EL (cell line): Measurements from ENCODE around the gene INCA1.
A peak's percentile ranks its signal among the peaks of the same experiment; 100 is the strongest.

ENCODE experiments used
- DNase-seq: peaks from one replicate; pipeline ENCODE4 v3.0.0-alpha.2; 2016

Gene INCA1

GRCh38 chr17:4969551-4970173 lies 27.7 kb downstream of the INCA1 start:
- DNase-seq: peak; percentile 41

GRCh38 chr17:4969047-4969550 lies 28.2 kb downstream of the INCA1 start:
- DNase-seq: peak; percentile 93

GRCh38 chr17:4968486-4969046 lies 28.8 kb downstream of the INCA1 start:
- no peak for DNase-seq

GRCh38 chr17:4967539-4968485 lies 29.5 kb downstream of the INCA1 start, which contains the start of gene SPAG7:
TSS of gene SPAG7 (minus strand) at chr17:4967817. CDS start at chr17:4967804, 13 bp downstream.
- DNase-seq: peak; percentile 96

- DNase-seq: peak; percentile 100
These were observed 30.3 kb downstream of the INCA1 start for GRCh38 chr17:4966844-4967538.

- DNase-seq: no peak
These were observed 31.9 kb downstream of the INCA1 start for GRCh38 chr17:4965311-4965986.

GRCh38 chr17:4960279-4960922 lies 36.9 kb downstream of the INCA1 start:
- no peak for DNase-seq

GRCh38 chr17:4959261-4959965 lies 37.9 kb downstream of the INCA1 start:
- DNase-seq: no peak

GRCh38 chr17:4958102-4958501 lies 39.2 kb downstream of the INCA1 start:
- no peak for DNase-seq

- DNase-seq: no peak
These were observed 40.7 kb downstream of the INCA1 start for GRCh38 chr17:4956493-4957061.

GRCh38 chr17:4955091-4955490 lies 42.2 kb downstream of the INCA1 start:
- no peak for DNase-seq

- peak; percentile 82 for DNase-seq
These were observed 43.8 kb downstream of the INCA1 start for GRCh38 chr17:4953451-4953961.

- DNase-seq: no peak
These were observed 45.8 kb downstream of the INCA1 start for GRCh38 chr17:4951486-4951885.

GRCh38 chr17:4950746-4951204 lies 46.5 kb downstream of the INCA1 start, which contains the start of gene ENO3:
TSS of gene ENO3 (plus strand) at chr17:4951119. CDS start at chr17:4951830, 711 bp downstream.
- DNase-seq: no peak

- no peak for DNase-seq
These were observed 47.1 kb downstream of the INCA1 start for GRCh38 chr17:4950075-4950745.

- DNase-seq: peak; percentile 76
These were observed 47.8 kb downstream of the INCA1 start for GRCh38 chr17:4949321-4950074.

GRCh38 chr17:4948931-4949320 lies 48.4 kb downstream of the INCA1 start:
- DNase-seq: peak; percentile 92

GRCh38 chr17:4948166-4948930 lies 49.0 kb downstream of the INCA1 start, which contains the start of gene PFN1:
TSS of gene PFN1 (minus strand) at chr17:4948530. CDS start at chr17:4948394, 136 bp downstream.
- DNase-seq: peak; percentile 94
